ENCODE data around the gene CYP26B1.
A peak's percentile ranks its signal among the peaks of the same experiment; 100 is the strongest.

CYP26B1 gene

GRCh38 chr2:72141032-72141645 is 6.5 kb downstream of the CYP26B1 start:
- DNase-seq (ENCODE audit: low read depth in 2 of 2) = no peak

GRCh38 chr2:72140621-72140960 is 7.1 kb downstream of the CYP26B1 start:
- DNase-seq (ENCODE audit: low read depth in 2 of 2) = no peak

DNA sequence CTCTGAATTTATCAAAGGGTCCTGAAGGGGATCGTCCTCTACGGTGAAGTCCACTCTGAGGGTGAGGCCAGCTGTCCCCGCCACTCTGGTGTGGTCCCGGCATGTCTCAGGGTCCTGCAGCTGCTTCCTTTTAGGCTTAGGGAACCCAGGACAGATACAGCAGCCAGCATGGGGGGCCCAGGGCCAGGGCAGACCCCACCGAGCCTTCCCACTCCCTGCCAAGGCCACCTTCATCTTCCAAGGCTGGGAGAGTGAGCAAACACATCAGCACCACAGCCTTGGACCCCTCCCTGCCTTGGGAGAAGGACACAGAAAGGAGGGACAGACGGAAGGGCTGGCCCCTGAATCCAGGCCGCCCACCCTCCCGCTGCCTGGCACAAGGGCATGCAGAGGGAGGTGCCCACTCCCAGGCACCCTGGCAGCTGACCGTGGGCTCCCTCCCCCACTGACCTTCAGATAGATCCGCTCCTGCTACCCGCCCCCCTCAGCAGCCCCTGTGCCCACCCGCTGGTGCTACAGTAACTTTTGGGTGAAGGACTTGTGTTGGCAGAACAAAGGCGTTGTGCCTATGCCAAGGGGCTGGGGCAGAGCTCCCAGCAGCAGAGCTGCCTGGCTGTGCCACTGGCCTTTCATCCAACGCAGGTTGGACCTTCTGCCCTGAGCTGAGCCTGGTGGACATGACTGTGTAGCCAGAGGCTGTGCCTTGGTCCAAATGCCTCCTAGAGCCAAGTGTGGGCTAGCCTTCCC is 7.6 kb downstream of the CYP26B1 start:
- DNase-seq (ENCODE audit: low read depth in 2 of 2) = no peak

DNA sequence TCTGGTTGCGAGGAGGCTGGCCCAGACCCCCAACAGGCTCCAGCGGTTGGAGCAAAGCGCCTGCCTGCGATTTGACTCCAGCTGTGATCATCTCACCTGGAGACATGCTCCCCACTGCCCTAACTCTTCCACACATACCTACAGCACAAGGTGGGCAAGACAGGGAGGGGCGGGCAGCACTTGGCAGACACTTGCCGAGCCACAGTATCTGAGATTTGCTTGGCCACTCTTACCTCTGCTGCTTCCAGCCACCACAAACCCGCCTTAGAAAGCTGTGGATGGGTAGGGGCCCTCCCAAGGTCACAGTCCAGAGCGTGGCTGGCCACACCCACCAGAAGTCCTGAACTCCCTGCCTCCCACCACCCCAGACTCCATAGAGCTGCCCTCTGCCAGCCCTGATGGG is 8.2 kb downstream of the CYP26B1 start:
- DNase-seq (ENCODE audit: low read depth in 2 of 2) = no peak

GRCh38 chr2:72138921-72139381 is 8.7 kb downstream of the CYP26B1 start:
- DNase-seq (ENCODE audit: low read depth in 2 of 2) = no peak

DNA sequence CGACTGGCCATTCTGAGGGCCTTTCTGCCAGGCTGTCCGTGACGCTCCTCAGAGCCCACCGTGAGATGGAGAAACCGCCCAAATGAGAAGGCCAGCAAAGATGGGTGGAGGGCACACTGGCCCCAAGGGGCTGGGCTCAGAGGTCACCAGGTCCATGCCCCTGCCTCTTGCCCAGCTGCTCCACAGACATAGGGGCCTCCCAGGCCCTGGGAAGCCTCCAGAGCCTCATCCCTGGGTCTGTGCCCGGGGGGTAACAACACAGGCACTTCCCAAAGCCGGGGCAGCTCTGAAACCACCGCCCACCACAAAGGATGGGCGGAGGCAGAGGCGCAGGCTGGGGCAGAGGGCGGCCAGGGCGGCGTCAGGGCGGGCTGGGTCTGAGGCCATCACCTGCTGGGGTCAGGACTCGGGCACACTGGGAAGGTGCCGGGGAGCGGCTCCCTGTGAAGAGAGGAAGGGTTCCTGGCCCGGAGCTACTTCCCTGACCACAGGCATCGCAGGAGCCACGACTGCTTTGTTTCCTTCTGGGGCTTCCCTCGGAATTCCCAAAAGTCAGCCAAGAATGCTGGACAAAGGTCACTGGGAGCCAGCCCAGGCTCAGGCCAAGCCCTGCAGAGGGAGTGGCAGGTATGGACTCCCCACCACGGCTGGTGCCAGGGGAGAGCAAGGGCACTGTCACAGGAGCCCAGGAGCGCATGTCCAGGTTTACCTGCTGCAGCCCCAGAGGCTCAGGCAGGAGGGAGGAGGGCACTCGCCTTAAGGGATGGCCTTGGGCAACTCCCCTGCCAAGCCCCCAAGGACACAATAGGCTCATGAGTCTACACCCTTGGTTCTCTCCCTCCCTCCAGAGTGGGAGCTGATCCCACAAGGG is 9.4 kb downstream of the CYP26B1 start:
- no peak for DNase-seq (ENCODE audit: low read depth in 2 of 2)

- peak; percentile 45 to 71 for DNase-seq (ENCODE audit: low read depth in 2 of 2)
Observed at GRCh38 chr2:72137498-72138010, 10.1 kb downstream of the CYP26B1 start.

GRCh38 chr2:72136933-72137497 is 10.6 kb downstream of the CYP26B1 start:
- DNase-seq (ENCODE audit: low read depth in 2 of 2) = no peak

GRCh38 chr2:72136331-72136730 is 11.3 kb downstream of the CYP26B1 start:
- DNase-seq (ENCODE audit: low read depth in 2 of 2) = no peak

- no peak for DNase-seq (ENCODE audit: low read depth in 2 of 2)
Observed at GRCh38 chr2:72135921-72136320, 11.7 kb downstream of the CYP26B1 start.

GRCh38 chr2:72134997-72135800 is 12.5 kb downstream of the CYP26B1 start:
- DNase-seq (ENCODE audit: low read depth in 2 of 2) = no peak

DNA sequence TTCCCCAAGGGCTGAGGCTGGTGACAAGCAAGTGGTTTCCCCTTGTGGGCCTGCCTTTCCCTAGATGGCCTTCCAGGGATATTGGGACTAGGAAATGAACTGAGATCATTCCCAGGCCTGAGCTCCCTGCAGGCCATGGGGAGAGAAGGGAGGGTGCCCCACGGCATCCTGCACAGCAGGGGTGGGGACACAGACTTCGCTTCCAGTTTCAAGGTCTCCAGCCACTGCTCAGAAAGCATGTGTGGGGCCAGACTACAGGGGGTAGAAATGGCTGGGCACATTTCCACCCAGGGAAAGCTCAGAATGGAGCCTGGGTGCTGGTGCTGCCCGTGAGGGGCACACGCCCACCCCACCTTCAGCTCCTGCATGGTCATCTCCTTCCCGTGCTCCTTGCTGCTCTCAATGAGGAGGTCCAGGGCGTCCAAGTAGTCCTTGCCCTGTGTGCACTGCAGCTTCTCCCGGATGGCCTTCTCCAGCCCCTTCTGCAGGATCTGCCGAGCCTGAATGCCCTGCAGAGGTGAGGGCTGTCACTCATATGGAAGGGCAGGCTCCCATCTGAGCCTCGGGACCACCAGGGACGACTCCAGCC is 13.2 kb downstream of the CYP26B1 start:
- DNase-seq (ENCODE audit: low read depth in 2 of 2) = no peak

- no peak for DNase-seq (ENCODE audit: low read depth in 2 of 2)
Observed at GRCh38 chr2:72133721-72134407, 13.8 kb downstream of the CYP26B1 start.

GRCh38 chr2:72132981-72133720 is 14.5 kb downstream of the CYP26B1 start:
- no peak for DNase-seq (ENCODE audit: low read depth in 2 of 2)

GRCh38 chr2:72131916-72132841 is 15.5 kb downstream of the CYP26B1 start:
- no peak for DNase-seq (ENCODE audit: low read depth in 2 of 2)

GRCh38 chr2:72131371-72131891 is 16.2 kb downstream of the CYP26B1 start:
- no peak for DNase-seq (ENCODE audit: low read depth in 2 of 2)

- no peak for DNase-seq (ENCODE audit: low read depth in 2 of 2)
Observed at GRCh38 chr2:72130659-72131360, 16.9 kb downstream of the CYP26B1 start.

Data from stimulated activated CD4-positive, alpha-beta T cell treated with anti-CD3 and anti-CD28 coated beads, Interleukin-4, amount 100 ng/mL, for 48 hours (primary cell).